CD14-positive monocyte (primary cell): ENCODE results near the gene RASD2. TPM values are rescaled to one million over a fixed set of nuclear protein-coding genes. Genes with fewer than 3 reads are reported as not detected.

Source experiments
- DNase-seq, 3 donors: peaks; one replicate each; pipeline ENCODE4 v3.0.0-alpha.2; 2011 to 2022
- H2AFZ ChIP-seq: 2 replicates; pipeline ENCODE4 v1.6.0; 2012; ENCODE audit warnings: mild to moderate bottlenecking, low read depth, low read length, inconsistent platforms; ENCODE audit not compliant: insufficient read depth, poor library complexity, severe bottlenecking
- H3K27ac ChIP-seq, 2 donors: 1 replicate in 1 of 2; 2 replicates in 1 of 2; pipeline ENCODE4 v1.5.1; 2012 to 2013; ENCODE audit warnings: low read length in 2 of 2, control low read depth in 1 of 2, inconsistent platforms in 1 of 2, low read depth in 1 of 2, mild to moderate bottlenecking in 1 of 2
- H3K27me3 ChIP-seq, 2 donors: one replicate each; pipeline versions ENCODE4 v1.6.0 to v1.6.1; 2011 to 2013; ENCODE audit warnings: low read length in 2 of 2; ENCODE audit not compliant: control insufficient read depth in 2 of 2, insufficient read depth in 2 of 2
- H3K36me3 ChIP-seq, 2 donors: replicated peaks in 1 of 2; 1 replicate in 1 of 2; 2 replicates in 1 of 2; pipeline versions ENCODE4 v1.5.1 to v1.6.1; 2012 to 2013; ENCODE audit warnings: low read length in 2 of 2, control low read depth in 1 of 2, inconsistent platforms in 1 of 2, mild to moderate bottlenecking in 1 of 2; ENCODE audit not compliant: insufficient read depth in 2 of 2, control insufficient read depth in 1 of 2
- H3K4me1 ChIP-seq, 2 donors: 1 replicate in 1 of 2; 2 replicates in 1 of 2; pipeline versions ENCODE4 v1.5.1 to v1.6.1; 2012 to 2013; ENCODE audit warnings: low read length in 2 of 2, control low read depth in 1 of 2, inconsistent platforms in 1 of 2, mild to moderate bottlenecking in 1 of 2, moderate library complexity in 1 of 2; ENCODE audit not compliant: insufficient read depth in 2 of 2, control insufficient read depth in 1 of 2
- H3K4me2 ChIP-seq: replicated peaks from 2 replicates; pipeline ENCODE3; 2012; ENCODE audit warnings: low read length, moderate library complexity, mild to moderate bottlenecking; ENCODE audit not compliant: poor library complexity, severe bottlenecking; ENCODE audit errors: extremely low read depth
- H3K4me3 ChIP-seq, 3 experiments: fragments of 200-600 bp in 1 of 3; sonication (generic) in 1 of 3; replicated peaks in 1 of 3; 1 replicate in 2 of 3; 2 replicates in 1 of 3; pipeline ENCODE4 v1.5.1; 2011 to 2013; ENCODE audit warnings: low read length in 3 of 3, mild to moderate bottlenecking in 3 of 3, control low read depth in 2 of 3, low read depth in 2 of 3, inconsistent platforms in 1 of 3, moderate library complexity in 1 of 3
- H3K79me2 ChIP-seq: 2 replicates; pipeline ENCODE4 v1.6.0; 2012; ENCODE audit warnings: mild to moderate bottlenecking, control low read depth, inconsistent platforms, low read length, moderate library complexity; ENCODE audit not compliant: insufficient read depth
- H3K9ac ChIP-seq: 2 replicates; pipeline ENCODE4 v1.6.0; 2017; ENCODE audit warnings: low read length, mild to moderate bottlenecking; ENCODE audit not compliant: insufficient read depth, poor library complexity, severe bottlenecking
- H3K9me3 ChIP-seq, 2 donors: replicated peaks in 1 of 2; 1 replicate in 1 of 2; 2 replicates in 1 of 2; pipeline versions ENCODE4 v1.5.1 to v1.6.1; 2012 to 2013; ENCODE audit warnings: low read length in 2 of 2, control low read depth in 1 of 2; ENCODE audit not compliant: control insufficient read depth in 1 of 2, insufficient read depth in 1 of 2
- H4K20me1 ChIP-seq: 2 replicates; pipeline ENCODE4 v1.6.0; 2012; ENCODE audit warnings: mild to moderate bottlenecking, low read length, control low read depth, moderate library complexity; ENCODE audit not compliant: insufficient read depth
- H3K27ac Mint-ChIP-seq, 7 donors: one replicate each; pipeline ENCODE4 v1.8.0; 2020; ENCODE audit warnings: mild to moderate bottlenecking in 7 of 7, mixed read lengths in 7 of 7, moderate library complexity in 6 of 7, inconsistent platforms in 2 of 7
- H3K27me3 Mint-ChIP-seq, 3 donors: one replicate each; pipeline ENCODE4 v1.8.0; 2021 to 2022; ENCODE audit warnings: low read depth in 3 of 3, mild to moderate bottlenecking in 3 of 3, mixed read lengths in 3 of 3, moderate library complexity in 3 of 3, inconsistent platforms in 1 of 3
- H3K36me3 Mint-ChIP-seq, 2 donors: one replicate each; pipeline ENCODE4 v1.8.0; 2020; ENCODE audit warnings: mixed read lengths in 2 of 2, inconsistent platforms in 1 of 2, mild to moderate bottlenecking in 1 of 2
- H3K4me1 Mint-ChIP-seq: one replicate; pipeline ENCODE4 v1.8.0; 2020; ENCODE audit warnings: mild to moderate bottlenecking, mixed read lengths
- H3K4me3 Mint-ChIP-seq, 2 donors: one replicate each; pipeline ENCODE4 v1.8.0; 2020; ENCODE audit warnings: mild to moderate bottlenecking in 2 of 2, mixed read lengths in 2 of 2, moderate library complexity in 1 of 2
- H3K9me3 Mint-ChIP-seq, 7 donors: one replicate each; pipeline ENCODE4 v1.8.0; 2020 to 2022; ENCODE audit warnings: mixed read lengths in 7 of 7, mild to moderate bottlenecking in 6 of 7, moderate library complexity in 6 of 7, inconsistent platforms in 2 of 7
- WGBS: methylation state at CpG from one replicate; pipeline ENCODE4 v1.1.5; 2013; ENCODE audit warnings: missing lambda C conversion rate; ENCODE audit not compliant: insufficient coverage; 5-methylcytosine and 5-hydroxymethylcytosine counted together
- intact Hi-C, 2 donors: fragments of 100-400 bp; cut with micrococcal nuclease; formaldehyde crosslinking; loops; one replicate each; pipeline versions ENCODE4 v1.15.0 to v1.15.1; 2023
- polyA plus RNA-seq, 3 donors: library from polyadenylated mRNA; depleted of rRNA in 1 of 3; unstranded in 2 of 3; stranded (reverse) in 1 of 3; fragments of 300-500 nt in 2 of 3; fragments of >200 nt in 1 of 3; fragmentation: Illumina TruSeq in 2 of 3; gene quantifications; 1 replicate in 2 of 3; 2 replicates in 1 of 3; pipeline ENCODE4 v1.2.3, GENCODE V29; 2012 to 2021
- TF ChIP-seq, protein P1 (sequence below): fragments of 200-600 bp; IDR thresholded peaks from one replicate; pipeline ENCODE4 v1.8.0; 2022; ENCODE audit warnings: antibody characterized with exemption, mild to moderate bottlenecking

Gene RASD2
- polyA plus RNA-seq, 3 donors: 0.29 TPM; not detected in 2

DNA sequence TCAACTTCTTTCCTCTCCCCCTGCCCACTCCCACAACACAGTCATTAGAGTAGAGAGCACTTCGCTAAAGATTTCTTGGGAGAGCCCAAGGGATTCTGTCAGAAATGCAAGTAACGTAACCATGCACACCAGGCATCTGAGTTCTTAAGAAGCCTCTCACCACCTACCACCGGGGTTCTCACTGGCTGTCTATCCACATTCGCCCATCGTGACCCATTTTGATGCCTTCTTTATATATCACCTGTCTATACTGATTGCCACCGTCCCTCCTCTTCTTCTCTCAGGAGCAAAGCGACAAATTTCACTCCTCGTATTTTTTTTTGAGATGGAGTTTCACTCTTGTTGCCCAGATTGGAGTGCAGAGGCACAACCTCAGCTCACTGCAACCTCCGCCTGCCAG, 23.9 kb upstream of the RASD2 start:
- intact Hi-C loops: no loop called here
- Histone ChIP-seq H2AFZ (no peak overlapping the region), H3K27me3 (peaks cover 0 to 17% of the 10 kb centered on the region in 2 donors), H3K79me2 (no peaks in the 10 kb centered on the region), H3K9me3 (no peaks in the 10 kb centered on the region), H3K36me3 (no peaks in the 10 kb centered on the region), H3K4me2 (no peak overlapping the region), H3K27ac (no peak overlapping the region), H4K20me1 (no peaks in the 10 kb centered on the region), H3K4me1 (no peaks in the 10 kb centered on the region), H3K4me3 (no peak overlapping the region), H3K9ac (no peak overlapping the region)
- no peak for DNase-seq
- Mint-ChIP-seq H3K36me3 (no peaks in the 10 kb centered on the region), H3K4me3 (no peak overlapping the region), H3K4me1 (no peaks in the 10 kb centered on the region), H3K9me3 (no peaks in the 10 kb centered on the region), H3K27ac (no peak overlapping the region), H3K27me3 (peaks cover 8 to 30% (median 12%) of the 10 kb centered on the region in 3 donors)
- TF ChIP-seq, protein P1, sequence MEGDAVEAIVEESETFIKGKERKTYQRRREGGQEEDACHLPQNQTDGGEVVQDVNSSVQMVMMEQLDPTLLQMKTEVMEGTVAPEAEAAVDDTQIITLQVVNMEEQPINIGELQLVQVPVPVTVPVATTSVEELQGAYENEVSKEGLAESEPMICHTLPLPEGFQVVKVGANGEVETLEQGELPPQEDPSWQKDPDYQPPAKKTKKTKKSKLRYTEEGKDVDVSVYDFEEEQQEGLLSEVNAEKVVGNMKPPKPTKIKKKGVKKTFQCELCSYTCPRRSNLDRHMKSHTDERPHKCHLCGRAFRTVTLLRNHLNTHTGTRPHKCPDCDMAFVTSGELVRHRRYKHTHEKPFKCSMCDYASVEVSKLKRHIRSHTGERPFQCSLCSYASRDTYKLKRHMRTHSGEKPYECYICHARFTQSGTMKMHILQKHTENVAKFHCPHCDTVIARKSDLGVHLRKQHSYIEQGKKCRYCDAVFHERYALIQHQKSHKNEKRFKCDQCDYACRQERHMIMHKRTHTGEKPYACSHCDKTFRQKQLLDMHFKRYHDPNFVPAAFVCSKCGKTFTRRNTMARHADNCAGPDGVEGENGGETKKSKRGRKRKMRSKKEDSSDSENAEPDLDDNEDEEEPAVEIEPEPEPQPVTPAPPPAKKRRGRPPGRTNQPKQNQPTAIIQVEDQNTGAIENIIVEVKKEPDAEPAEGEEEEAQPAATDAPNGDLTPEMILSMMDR: no peak
- 92% methylated on average over 9 of the region's 9 CpGs for WGBS

DNA sequence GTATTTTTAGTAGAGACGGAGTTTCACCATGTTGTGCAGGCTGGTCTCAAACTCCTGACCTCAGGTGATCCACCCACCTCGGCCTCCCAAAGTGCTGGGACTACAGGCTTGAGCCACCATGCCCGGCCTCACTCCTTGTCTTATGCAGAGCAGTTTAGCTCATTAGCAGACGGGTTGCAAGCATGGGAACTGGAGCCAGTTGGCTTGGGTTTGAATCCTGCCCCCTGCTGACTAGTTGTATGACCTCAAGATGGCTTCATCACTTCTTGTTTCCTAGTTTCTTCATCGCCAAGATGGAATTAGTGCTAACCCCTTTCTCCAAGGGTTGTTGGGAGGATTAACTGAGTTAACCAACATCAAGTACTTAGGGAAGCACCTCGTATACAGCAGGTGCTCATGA, 23.4 kb upstream of the RASD2 start:
- 86% methylated on average over 4 of the region's 6 CpGs for WGBS
- Histone ChIP-seq H3K4me1 (no peaks in the 10 kb centered on the region), H3K27ac (no peak overlapping the region), H3K4me2 (no peak overlapping the region), H2AFZ (no peak overlapping the region), H3K27me3 (peaks cover 0 to 19% of the 10 kb centered on the region in 2 donors), H3K4me3 (no peak overlapping the region), H3K9ac (no peak overlapping the region), H3K9me3 (no peaks in the 10 kb centered on the region), H4K20me1 (no peaks in the 10 kb centered on the region), H3K36me3 (no peaks in the 10 kb centered on the region), H3K79me2 (no peaks in the 10 kb centered on the region)
- intact Hi-C loops: no loop called here
- TF ChIP-seq, protein P1: no peak
- no peaks in the 10 kb centered on the region for H3K4me1 Mint-ChIP-seq
- DNase-seq: no peak
- peaks cover 8 to 34% (median 14%) of the 10 kb centered on the region in 3 donors for H3K27me3 Mint-ChIP-seq
- H3K9me3 Mint-ChIP-seq: no peaks in the 10 kb centered on the region
- H3K27ac Mint-ChIP-seq: no peak overlapping the region
- no peak overlapping the region for H3K4me3 Mint-ChIP-seq
- H3K36me3 Mint-ChIP-seq: no peaks in the 10 kb centered on the region
